Natural killer cell (primary cell): ENCODE results near the gene LLGL2. TPM values are rescaled to one million over a fixed set of nuclear protein-coding genes. Genes with fewer than 3 reads are reported as not detected.

Experiments
- ATAC-seq, 3 donors: fragments of 150-1000 bp in 2 of 3; fragments of 200-7000 bp in 1 of 3; cut with Tn5 transposase; 1 replicate in 1 of 3; 2 replicates in 2 of 3; pipeline ENCODE4 v1.10.0; 2021; ENCODE audit warnings: mild to moderate bottlenecking in 2 of 3, moderate library complexity in 2 of 3
- DNase-seq, 2 donors: peaks; one replicate each; pipeline versions ENCODE4 v3.0.0 to v3.0.0-alpha.2; 2013 to 2021; ENCODE audit warnings: mixed read lengths in 1 of 2
- H3K27ac ChIP-seq: one replicate; pipeline ENCODE4 v1.5.1; 2013; ENCODE audit warnings: mild to moderate bottlenecking, low read length
- H3K27me3 ChIP-seq: one replicate; pipeline ENCODE4 v1.6.1; 2013; ENCODE audit warnings: low read length; ENCODE audit not compliant: control insufficient read depth, insufficient read depth
- H3K36me3 ChIP-seq: one replicate; pipeline ENCODE4 v1.6.1; 2013; ENCODE audit warnings: low read length; ENCODE audit not compliant: control insufficient read depth, insufficient read depth
- H3K4me1 ChIP-seq: one replicate; pipeline ENCODE4 v1.6.1; 2013; ENCODE audit warnings: low read length; ENCODE audit not compliant: control insufficient read depth, insufficient read depth
- H3K4me3 ChIP-seq: one replicate; pipeline ENCODE4 v1.5.1; 2013; ENCODE audit warnings: low read length
- H3K9me3 ChIP-seq: one replicate; pipeline ENCODE4 v1.6.1; 2013; ENCODE audit warnings: low read length; ENCODE audit not compliant: control insufficient read depth, insufficient read depth
- H3K27ac Mint-ChIP-seq, 2 donors: one replicate each; pipeline ENCODE4 v1.8.0; 2022; ENCODE audit warnings: mild to moderate bottlenecking in 2 of 2, mixed read lengths in 2 of 2, moderate library complexity in 1 of 2
- H3K27me3 Mint-ChIP-seq, 2 donors: one replicate each; pipeline ENCODE4 v1.8.0; 2022; ENCODE audit warnings: low read depth in 2 of 2, mixed read lengths in 2 of 2
- H3K36me3 Mint-ChIP-seq: one replicate; pipeline ENCODE4 v1.8.0; 2022; ENCODE audit warnings: mixed read lengths
- H3K4me1 Mint-ChIP-seq, 2 donors: one replicate each; pipeline ENCODE4 v1.8.0; 2022; ENCODE audit warnings: mixed read lengths in 2 of 2
- H3K4me3 Mint-ChIP-seq: one replicate; pipeline ENCODE4 v1.8.0; 2022; ENCODE audit warnings: mild to moderate bottlenecking, moderate library complexity, mixed read lengths
- H3K9me3 Mint-ChIP-seq, 2 donors: one replicate each; pipeline ENCODE4 v1.8.0; 2022; ENCODE audit warnings: mixed read lengths in 2 of 2
- WGBS: methylation state at CpG from one replicate; pipeline ENCODE4 v1.1.7; 2013; ENCODE audit warnings: missing lambda C conversion rate; ENCODE audit not compliant: insufficient coverage; 5-methylcytosine and 5-hydroxymethylcytosine counted together
- intact Hi-C: fragments of 100-400 bp; cut with micrococcal nuclease; formaldehyde crosslinking; loops from one replicate; pipeline ENCODE4 v1.14.2; 2022
- total RNA-seq, 4 donors: library from RNA; stranded (reverse); fragments of 120-200 nt in 1 of 4; gene quantifications; one replicate each; pipeline versions ENCODE4 v1.2.3 to v1.2.4, GENCODE V29; 2013 to 2022
- TF ChIP-seq, protein P1 (sequence below): fragments of 200-600 bp; IDR thresholded peaks from one replicate; pipeline ENCODE4 v1.8.0; 2022; ENCODE audit warnings: antibody characterized with exemption

Gene LLGL2
- total RNA-seq, 3 donors from 2014 or later (not counting 1 experiment from before 2014, with no cell fraction given), result 229 to 302 (median 244) TPM

GRCh38 chr17:75539967-75540729 is 14.7 kb downstream of the LLGL2 start:
- Mint-ChIP-seq H3K36me3 (no peaks in the 10 kb centered on the region), H3K27me3 (no peaks in the 10 kb centered on the region), H3K9me3 (no peaks in the 10 kb centered on the region), H3K4me1 (peaks cover 29 to 44% of the 10 kb centered on the region in 2 donors), H3K27ac (peak overlapping the region in 1 of 2 donors; percentile 54), H3K4me3 (no peak overlapping the region)
- 93% methylated on average over 13 of the region's 13 CpGs for WGBS
- DNase-seq (no peak), ATAC-seq (no peak)
- TF ChIP-seq, protein P1, sequence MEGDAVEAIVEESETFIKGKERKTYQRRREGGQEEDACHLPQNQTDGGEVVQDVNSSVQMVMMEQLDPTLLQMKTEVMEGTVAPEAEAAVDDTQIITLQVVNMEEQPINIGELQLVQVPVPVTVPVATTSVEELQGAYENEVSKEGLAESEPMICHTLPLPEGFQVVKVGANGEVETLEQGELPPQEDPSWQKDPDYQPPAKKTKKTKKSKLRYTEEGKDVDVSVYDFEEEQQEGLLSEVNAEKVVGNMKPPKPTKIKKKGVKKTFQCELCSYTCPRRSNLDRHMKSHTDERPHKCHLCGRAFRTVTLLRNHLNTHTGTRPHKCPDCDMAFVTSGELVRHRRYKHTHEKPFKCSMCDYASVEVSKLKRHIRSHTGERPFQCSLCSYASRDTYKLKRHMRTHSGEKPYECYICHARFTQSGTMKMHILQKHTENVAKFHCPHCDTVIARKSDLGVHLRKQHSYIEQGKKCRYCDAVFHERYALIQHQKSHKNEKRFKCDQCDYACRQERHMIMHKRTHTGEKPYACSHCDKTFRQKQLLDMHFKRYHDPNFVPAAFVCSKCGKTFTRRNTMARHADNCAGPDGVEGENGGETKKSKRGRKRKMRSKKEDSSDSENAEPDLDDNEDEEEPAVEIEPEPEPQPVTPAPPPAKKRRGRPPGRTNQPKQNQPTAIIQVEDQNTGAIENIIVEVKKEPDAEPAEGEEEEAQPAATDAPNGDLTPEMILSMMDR, result no peak
- H3K9me3 ChIP-seq, result no peaks in the 10 kb centered on the region
- intact Hi-C loops, result loop anchor here (5.0 kb wide), 1 partner anchor 47 kb away; the partner anchor contains the start of gene MYO15B
- H3K27ac ChIP-seq, result no peak overlapping the region
- H3K4me1 ChIP-seq, result peaks cover 23% of the 10 kb centered on the region
- H3K4me3 ChIP-seq, result no peak overlapping the region
- no peaks in the 10 kb centered on the region for H3K27me3 ChIP-seq
- H3K36me3 ChIP-seq, result peaks cover 24% of the 10 kb centered on the region

DNA sequence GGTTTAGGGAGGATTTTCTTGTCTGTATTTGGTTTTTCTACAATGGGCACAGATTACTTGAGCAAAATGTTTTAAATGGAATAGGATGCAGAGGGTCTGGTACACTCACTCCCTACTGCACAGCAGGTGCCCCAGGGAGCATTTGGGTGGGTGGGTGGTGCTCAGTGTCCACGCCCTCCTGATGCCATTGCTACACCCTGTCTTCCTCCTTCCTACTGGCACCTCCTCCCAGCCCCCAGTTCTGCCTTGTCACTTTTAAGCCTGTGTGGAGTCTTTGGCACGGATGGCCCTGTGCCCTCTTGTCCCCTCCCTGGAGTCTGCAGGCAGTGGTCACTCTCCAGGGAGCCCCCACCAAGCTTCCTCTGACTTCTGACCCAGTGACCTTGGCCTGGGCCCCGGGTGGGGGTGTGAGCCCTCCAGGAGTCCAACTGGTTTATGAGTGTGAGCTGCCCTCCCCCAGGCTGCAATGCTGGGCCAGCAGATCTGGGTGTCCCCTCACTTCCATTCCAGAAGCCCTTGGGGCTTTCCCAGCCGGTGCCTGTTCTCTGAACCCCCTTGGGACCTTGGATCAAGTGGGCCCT is 15.5 kb downstream of the LLGL2 start:
- WGBS, result 92% methylated on average over 4 of the region's 4 CpGs
- H3K27me3 Mint-ChIP-seq, result no peaks in the 10 kb centered on the region
- intact Hi-C loops, result no loop called here
- H3K27ac Mint-ChIP-seq, result peak overlapping the region in 1 of 2 donors; percentile 54
- Histone ChIP-seq H3K4me1 (peaks cover 14% of the 10 kb centered on the region), H3K36me3 (peaks cover 25% of the 10 kb centered on the region), H3K27me3 (no peaks in the 10 kb centered on the region), H3K4me3 (no peak overlapping the region), H3K9me3 (no peaks in the 10 kb centered on the region), H3K27ac (no peak overlapping the region)
- TF ChIP-seq, protein P1, result no peak
- H3K4me1 Mint-ChIP-seq, result peaks cover 21 to 41% of the 10 kb centered on the region in 2 donors
- ATAC-seq (no peak), DNase-seq (no peak)
- no peaks in the 10 kb centered on the region for H3K9me3 Mint-ChIP-seq
- H3K4me3 Mint-ChIP-seq, result no peak overlapping the region
- no peaks in the 10 kb centered on the region for H3K36me3 Mint-ChIP-seq

GRCh38 chr17:75542229-75542628 is 16.7 kb downstream of the LLGL2 start:
- H3K36me3 ChIP-seq, result peaks cover 31% of the 10 kb centered on the region
- no peak for DNase-seq
- H3K4me3 ChIP-seq, result no peak overlapping the region
- 97% methylated on average over 7 of the region's 8 CpGs for WGBS
- Mint-ChIP-seq H3K9me3 (no peaks in the 10 kb centered on the region), H3K27me3 (no peaks in the 10 kb centered on the region), H3K27ac (peak overlapping the region in 1 of 2 donors; percentile 69), H3K4me3 (no peak overlapping the region), H3K4me1 (peaks cover 24 to 43% of the 10 kb centered on the region in 2 donors), H3K36me3 (no peaks in the 10 kb centered on the region)
- ATAC-seq, result no peak
- H3K27me3 ChIP-seq, result no peaks in the 10 kb centered on the region
- no peak overlapping the region for H3K27ac ChIP-seq
- H3K9me3 ChIP-seq, result no peaks in the 10 kb centered on the region
- peaks cover 2% of the 10 kb centered on the region for H3K4me1 ChIP-seq
- TF ChIP-seq, protein P1, result no peak
- intact Hi-C loops, result no loop called here
